ENCODE data around the gene NEB.
A peak's percentile ranks its signal among the peaks of the same experiment; 100 is the strongest.

NEB gene

DNA sequence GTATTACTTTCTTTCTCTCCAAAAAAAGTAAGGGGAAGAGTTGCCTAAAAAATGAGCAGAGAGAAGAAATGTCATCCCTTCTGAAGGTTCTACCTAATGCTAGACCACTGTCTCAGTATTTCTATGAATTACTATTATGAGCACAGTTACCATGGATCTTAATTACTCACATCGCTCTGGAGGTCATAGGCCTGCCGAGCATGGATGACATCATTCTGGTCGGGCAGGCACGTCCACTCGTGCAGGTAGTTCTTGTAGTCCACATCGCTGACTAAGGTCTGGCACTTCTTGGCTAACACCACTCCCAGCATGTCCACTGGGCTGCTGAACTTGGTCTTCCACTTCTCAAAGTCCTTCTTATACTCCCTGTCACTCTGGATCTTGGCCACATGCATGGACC, 106.9 kb downstream of the NEB start:
- H3K4me3 ChIP-seq (ENCODE audit: control insufficient read depth, low read depth, low read length), result no peak overlapping the region
- TF ChIP-seq, protein P1, sequence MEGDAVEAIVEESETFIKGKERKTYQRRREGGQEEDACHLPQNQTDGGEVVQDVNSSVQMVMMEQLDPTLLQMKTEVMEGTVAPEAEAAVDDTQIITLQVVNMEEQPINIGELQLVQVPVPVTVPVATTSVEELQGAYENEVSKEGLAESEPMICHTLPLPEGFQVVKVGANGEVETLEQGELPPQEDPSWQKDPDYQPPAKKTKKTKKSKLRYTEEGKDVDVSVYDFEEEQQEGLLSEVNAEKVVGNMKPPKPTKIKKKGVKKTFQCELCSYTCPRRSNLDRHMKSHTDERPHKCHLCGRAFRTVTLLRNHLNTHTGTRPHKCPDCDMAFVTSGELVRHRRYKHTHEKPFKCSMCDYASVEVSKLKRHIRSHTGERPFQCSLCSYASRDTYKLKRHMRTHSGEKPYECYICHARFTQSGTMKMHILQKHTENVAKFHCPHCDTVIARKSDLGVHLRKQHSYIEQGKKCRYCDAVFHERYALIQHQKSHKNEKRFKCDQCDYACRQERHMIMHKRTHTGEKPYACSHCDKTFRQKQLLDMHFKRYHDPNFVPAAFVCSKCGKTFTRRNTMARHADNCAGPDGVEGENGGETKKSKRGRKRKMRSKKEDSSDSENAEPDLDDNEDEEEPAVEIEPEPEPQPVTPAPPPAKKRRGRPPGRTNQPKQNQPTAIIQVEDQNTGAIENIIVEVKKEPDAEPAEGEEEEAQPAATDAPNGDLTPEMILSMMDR (conservative IDR thresholded peaks at IDR 0.05; ENCODE audit: control insufficient read depth, insufficient read depth, low read depth, low read length), result no peak
- no peak for DNase-seq (ENCODE audit: low read depth)

DNA sequence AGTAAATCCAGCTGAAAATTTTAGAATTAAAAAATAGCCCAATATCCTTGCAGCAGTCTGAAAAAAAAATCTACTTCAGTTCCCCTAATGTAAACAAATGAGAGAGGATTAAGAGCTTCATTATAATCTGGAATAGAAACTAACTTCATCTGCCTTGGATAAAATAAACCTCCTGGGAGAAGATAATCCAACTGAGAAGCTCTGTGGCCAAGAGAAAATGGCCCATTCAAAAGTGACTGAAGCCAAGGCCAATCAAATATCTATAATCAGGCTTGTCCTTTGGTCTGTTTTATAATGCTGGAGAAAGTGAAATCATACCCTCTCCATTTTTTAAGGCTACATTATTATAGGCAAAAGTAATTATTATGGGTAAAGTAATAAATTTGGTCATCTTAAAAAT, 110.0 kb downstream of the NEB start:
- TF ChIP-seq, protein P1 (conservative IDR thresholded peaks at IDR 0.05; ENCODE audit: control insufficient read depth, insufficient read depth, low read depth, low read length), result no peak
- no peak for DNase-seq (ENCODE audit: low read depth)
- no peak overlapping the region for H3K4me3 ChIP-seq (ENCODE audit: control insufficient read depth, low read depth, low read length)

DNA sequence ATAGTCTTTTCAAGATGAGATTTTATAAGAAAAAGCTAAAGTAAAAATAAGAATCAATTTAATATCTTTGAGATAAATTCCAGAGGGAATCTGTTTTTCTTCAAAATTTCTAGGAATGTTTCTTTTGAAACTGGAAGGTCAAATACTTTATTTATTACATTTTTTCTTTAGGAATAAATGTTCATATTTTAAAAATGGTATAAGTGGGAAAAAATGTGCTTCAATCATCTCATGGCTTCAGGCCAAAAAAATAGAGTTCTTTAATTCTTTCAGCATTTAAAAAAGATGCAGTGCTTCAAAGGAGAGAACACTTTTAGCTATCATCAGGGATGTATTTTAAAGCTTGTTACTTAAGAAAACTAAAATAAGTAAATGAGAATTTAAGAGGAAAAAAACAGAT, 110.6 kb downstream of the NEB start:
- no peak overlapping the region for H3K4me3 ChIP-seq (ENCODE audit: control insufficient read depth, low read depth, low read length)
- TF ChIP-seq, protein P1 (conservative IDR thresholded peaks at IDR 0.05; ENCODE audit: control insufficient read depth, insufficient read depth, low read depth, low read length), result no peak
- no peak for DNase-seq (ENCODE audit: low read depth)

DNA sequence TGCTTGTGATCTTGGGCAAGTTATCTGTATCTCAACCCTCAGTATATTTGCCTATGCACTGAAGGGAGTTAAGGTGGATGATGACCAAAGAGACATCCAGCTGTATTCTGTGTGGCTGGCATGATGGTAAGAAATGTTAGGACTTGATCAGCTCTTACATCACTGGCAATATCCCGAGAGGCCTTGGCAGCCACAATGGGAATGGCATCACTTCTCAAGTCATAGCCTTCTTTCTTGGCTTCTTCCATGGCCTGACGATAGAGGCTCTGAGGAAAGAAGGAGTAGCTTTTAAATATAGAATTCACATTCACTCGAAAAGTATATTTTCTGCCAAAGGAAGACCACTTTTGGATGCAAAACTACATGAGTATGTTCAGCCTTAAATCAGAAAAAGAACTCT, 113.5 kb downstream of the NEB start:
- TF ChIP-seq, protein P1 (conservative IDR thresholded peaks at IDR 0.05; ENCODE audit: control insufficient read depth, insufficient read depth, low read depth, low read length), result no peak
- H3K4me3 ChIP-seq (ENCODE audit: control insufficient read depth, low read depth, low read length), result no peak overlapping the region

DNA sequence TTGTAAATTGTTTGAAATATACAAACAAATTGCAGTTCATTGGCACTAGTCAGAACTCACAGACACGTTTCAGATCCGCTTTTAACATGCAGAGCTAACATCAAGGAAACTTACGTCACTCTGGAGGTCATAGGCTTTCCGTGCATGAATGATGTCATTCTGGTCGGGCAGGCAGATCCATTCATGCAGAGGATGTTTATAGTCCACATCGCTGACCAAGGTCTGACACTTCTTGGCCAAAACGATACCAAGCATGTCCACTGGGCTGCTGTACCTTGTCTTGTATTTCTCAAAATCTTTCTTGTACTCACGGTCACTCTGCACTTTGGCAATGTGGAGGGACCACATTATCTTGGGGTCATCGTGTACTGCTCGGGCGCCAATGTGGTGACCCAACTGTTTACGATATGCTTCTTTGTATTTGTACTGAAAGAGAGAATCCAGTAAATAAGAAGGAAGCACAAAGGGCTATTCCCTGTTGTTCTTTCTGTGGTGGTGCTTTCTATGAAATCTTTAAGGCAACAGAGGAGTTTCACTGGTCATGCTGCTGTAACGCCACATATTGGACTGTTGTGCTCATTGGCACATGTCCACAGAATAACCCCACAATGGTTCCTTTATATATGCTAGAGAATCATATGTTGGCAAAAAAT, 114.8 kb downstream of the NEB start:
- no peak overlapping the region for H3K4me3 ChIP-seq (ENCODE audit: control insufficient read depth, low read depth, low read length)
- DNase-seq (ENCODE audit: low read depth), result peak; percentile 69

More for the DNA sequence above, 113.5 kb downstream of the NEB start:
- no peak for DNase-seq (ENCODE audit: low read depth)

DNA sequence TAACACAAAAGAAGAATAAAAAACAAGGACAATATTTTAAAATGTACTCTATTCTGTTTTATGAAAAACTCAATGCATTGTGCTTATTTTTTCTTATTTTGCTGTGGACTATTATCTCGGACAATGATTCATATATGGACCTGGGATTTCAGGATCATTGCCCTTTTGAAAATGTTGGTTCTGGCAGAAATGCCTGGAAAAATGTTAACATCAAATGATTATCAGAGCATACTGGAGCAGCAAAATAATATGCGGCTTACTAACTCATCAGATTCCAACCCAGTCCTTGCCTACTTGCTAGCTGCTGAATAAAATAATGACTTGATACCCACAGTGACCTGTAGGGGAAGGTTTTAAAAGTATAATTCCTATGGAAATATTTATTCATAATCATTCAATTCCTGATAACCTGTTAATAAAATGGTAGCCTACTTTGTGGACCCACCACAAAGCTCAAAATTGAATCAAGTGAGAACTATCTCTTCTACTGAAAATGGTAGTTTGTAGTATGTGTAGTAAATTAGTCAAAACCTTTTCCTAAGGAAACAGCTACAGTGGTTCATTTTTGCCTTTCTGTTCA, 117.4 kb downstream of the NEB start:
- no peak for DNase-seq (ENCODE audit: low read depth)

More for the DNA sequence above, 114.8 kb downstream of the NEB start:
- TF ChIP-seq, protein P1 (conservative IDR thresholded peaks at IDR 0.05; ENCODE audit: control insufficient read depth, insufficient read depth, low read depth, low read length), result peak; percentile 9

More for the DNA sequence above, 117.4 kb downstream of the NEB start:
- TF ChIP-seq, protein P1 (conservative IDR thresholded peaks at IDR 0.05; ENCODE audit: control insufficient read depth, insufficient read depth, low read depth, low read length), result peak; percentile 20
- H3K4me3 ChIP-seq (ENCODE audit: control insufficient read depth, low read depth, low read length), result no peak overlapping the region
